ENCODE results near the gene RASAL2.
"Not testable (repeated sequence)": the region's sequence is repeated elsewhere in the genome, so short reads cannot be mapped to it uniquely, and the experiment has no call there.

Gene RASAL2

GRCh38 chr1:178494569-178494971 is 400.7 kb downstream of the RASAL2 start:
- no peak for DNase-seq (ENCODE audit: low read depth)

- DNase-seq (ENCODE audit: low read depth), result no peak
These were observed 401.3 kb downstream of the RASAL2 start for GRCh38 chr1:178495158-178495557.

GRCh38 chr1:178495741-178496409 is 402.0 kb downstream of the RASAL2 start:
- DNase-seq (ENCODE audit: low read depth), result no peak

- DNase-seq (ENCODE audit: low read depth), result no peak
These were observed 402.7 kb downstream of the RASAL2 start, which contains the start of gene CLEC20A for GRCh38 chr1:178496410-178497135. Gene CLEC20A (minus strand): TSS chr1:178496964. CDS start chr1:178496939, 25 bp downstream.

- no peak for DNase-seq (ENCODE audit: low read depth)
These were observed 404.1 kb downstream of the RASAL2 start for GRCh38 chr1:178497903-178498478.

GRCh38 chr1:178498896-178499675 is 405.2 kb downstream of the RASAL2 start:
- no peak for DNase-seq (ENCODE audit: low read depth)

GRCh38 chr1:178500091-178500770 is 406.3 kb downstream of the RASAL2 start:
- no peak for DNase-seq (ENCODE audit: low read depth)

GRCh38 chr1:178500936-178501554 is 407.1 kb downstream of the RASAL2 start:
- no peak for DNase-seq (ENCODE audit: low read depth)

GRCh38 chr1:178501705-178502329 is 407.9 kb downstream of the RASAL2 start:
- peak; percentile 13 for DNase-seq (ENCODE audit: low read depth)

GRCh38 chr1:178502330-178502714 is 408.4 kb downstream of the RASAL2 start:
- no peak for DNase-seq (ENCODE audit: low read depth)

- no peak for DNase-seq (ENCODE audit: low read depth)
These were observed 409.0 kb downstream of the RASAL2 start for GRCh38 chr1:178502856-178503255.

- not testable (repeated sequence) for DNase-seq (ENCODE audit: low read depth)
These were observed 409.4 kb downstream of the RASAL2 start for GRCh38 chr1:178503316-178503715.

GRCh38 chr1:178503849-178504248 is 409.9 kb downstream of the RASAL2 start:
- DNase-seq (ENCODE audit: low read depth), result no peak

GRCh38 chr1:178504286-178504685 is 410.4 kb downstream of the RASAL2 start:
- DNase-seq (ENCODE audit: low read depth), result no peak

- DNase-seq (ENCODE audit: low read depth), result no peak
These were observed 412.3 kb downstream of the RASAL2 start for GRCh38 chr1:178506177-178506576.

- DNase-seq (ENCODE audit: low read depth), result no peak
These were observed 412.8 kb downstream of the RASAL2 start for GRCh38 chr1:178506669-178507068.

- DNase-seq (ENCODE audit: low read depth), result no peak
These were observed 415.6 kb downstream of the RASAL2 start for GRCh38 chr1:178509414-178510007.

GRCh38 chr1:178510155-178510554 is 416.3 kb downstream of the RASAL2 start:
- no peak for DNase-seq (ENCODE audit: low read depth)

GRCh38 chr1:178512566-178513277 is 418.8 kb downstream of the RASAL2 start, which contains the start of gene TEX35:
Gene TEX35 (plus strand): TSS chr1:178513109. CDS start chr1:178513189, 80 bp downstream.
- DNase-seq (ENCODE audit: low read depth), result no peak

Data from stimulated activated CD4-positive, alpha-beta T cell treated with anti-CD3 and anti-CD28 coated beads, Interleukin-2, amount 100 ng/mL, for 4 hours (primary cell).